Activated gamma-delta T cell treated with anti-CD3 and anti-CD28 coated beads, Interleukin-2, amount 50 U/mL, for 16 hours (primary cell): Measurements from ENCODE around the gene SLC23A3.

ENCODE experiments used
- DNase-seq: peaks from one replicate; pipeline ENCODE4 v3.0.0-alpha.2; 2020; ENCODE audit warnings: low read depth

The SLC23A3 gene

DNA sequence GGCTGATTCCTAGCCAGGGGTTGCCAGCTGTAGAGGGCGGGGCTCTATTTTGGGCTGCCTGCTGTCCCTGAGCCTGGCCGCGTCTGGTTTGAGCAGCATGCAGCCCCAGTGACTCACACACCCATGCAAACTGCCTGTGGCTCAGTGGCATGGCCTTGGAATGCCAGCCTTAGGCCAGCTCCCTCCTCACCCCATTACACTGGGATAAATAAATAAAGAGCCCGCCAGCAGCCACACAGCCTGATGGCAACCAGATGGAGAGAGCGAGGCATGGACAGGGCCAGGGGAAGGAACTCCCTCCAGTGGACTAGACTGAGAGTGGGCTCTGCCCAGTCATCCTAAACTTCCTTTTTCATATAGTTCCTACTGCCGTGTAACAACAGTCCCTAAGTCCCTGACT, 27.5 kb downstream of the SLC23A3 start:
- DNase-seq: no peak

DNA sequence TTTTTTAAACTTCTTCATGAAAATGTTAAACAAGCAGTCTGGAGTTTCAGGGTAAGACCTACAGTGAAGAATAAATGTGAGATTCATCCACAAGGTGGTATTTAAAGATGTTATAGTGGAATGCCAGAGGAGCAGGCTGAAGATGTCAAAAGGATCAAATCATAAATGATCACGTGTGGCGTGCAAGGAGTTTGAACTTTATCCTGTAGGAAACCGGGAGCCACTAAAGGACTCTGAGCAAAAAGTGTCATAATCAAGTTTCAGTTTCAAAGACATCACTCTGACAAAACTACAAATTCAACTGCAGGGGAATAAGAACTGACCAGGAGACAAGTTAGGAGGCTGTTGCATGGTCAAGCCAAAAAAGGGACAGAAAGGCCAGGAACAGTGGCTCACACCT, 29.1 kb downstream of the SLC23A3 start:
- no peak for DNase-seq

DNA sequence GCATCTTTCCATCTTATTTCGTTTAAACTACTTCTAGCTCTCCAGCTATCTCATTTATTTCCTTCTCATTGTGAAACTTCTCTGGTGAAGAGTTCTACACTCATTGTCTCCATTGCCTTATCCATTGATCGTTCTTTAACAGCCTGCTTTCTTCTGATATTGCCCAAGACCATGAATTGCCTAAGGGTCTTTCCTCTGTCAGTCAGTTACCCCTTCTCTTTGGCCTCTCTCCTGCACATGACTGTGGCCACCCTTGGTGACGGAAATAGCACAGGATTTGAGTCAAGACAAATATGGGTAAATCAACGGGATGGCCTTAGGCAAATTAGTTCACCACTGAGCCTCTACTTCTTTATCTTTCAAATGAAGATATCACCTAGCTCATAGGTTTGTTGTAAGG, 35.9 kb downstream of the SLC23A3 start:
- DNase-seq: no peak

DNA sequence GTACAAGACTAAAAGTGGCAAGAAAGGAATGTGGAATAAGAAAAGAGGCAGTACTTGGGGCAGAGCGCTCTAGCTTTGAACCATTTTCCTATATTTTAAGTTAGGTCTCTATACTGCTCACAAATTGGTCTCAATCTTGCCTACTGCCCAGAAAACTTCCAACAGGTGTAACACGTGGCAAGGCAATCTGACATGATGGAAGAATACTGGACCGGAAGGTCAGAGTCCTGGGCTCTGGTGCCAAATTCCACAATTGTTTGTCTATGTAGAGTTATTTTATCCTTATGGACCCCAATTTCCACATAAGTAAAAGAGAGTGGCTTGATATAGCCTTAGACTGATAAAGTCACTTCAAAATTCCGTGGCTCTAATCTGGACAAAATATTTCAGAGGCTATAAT, 38.1 kb downstream of the SLC23A3 start:
- DNase-seq: no peak

DNA sequence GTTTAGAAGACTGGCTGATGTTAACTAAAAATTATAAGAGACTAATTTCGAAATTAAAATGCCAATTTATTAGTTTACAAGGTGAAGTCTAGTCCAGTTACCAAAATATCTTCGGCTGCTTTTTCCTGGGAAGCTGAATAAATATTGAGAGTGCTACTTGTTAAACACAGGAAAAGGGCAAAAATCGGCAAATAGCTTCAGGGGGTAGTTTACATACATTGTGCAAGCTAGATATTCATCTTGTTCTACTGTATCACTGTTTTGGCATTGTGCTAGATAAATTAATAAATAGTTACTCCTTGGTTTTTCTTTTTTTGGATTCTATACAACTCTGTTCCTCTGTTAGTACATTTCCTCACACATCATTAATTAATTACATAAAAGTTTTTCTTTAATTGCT, 38.5 kb downstream of the SLC23A3 start:
- no peak for DNase-seq

DNA sequence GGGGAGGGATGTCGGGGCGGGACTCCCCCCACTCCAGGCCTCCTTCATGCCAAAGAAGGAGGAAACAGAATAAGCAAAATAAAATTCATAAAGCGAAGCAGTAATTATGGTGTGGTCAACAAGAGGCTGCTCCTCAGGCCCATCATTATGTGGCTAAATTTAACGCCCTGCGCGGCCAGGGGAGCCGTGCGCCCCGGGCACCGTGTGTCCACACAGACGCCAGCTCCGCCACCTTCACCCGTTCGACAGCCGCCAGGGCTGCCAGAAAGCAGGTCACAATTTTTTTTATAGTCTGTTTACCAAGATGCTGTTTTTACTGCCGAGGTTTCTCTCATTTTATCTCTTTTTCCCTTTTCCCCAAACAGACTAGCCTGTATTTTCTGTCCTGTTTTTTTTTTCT, 40.2 kb downstream of the SLC23A3 start:
- DNase-seq: no peak

GRCh38 chr2:219128396-219128795, 41.4 kb downstream of the SLC23A3 start:
- DNase-seq: no peak

DNA sequence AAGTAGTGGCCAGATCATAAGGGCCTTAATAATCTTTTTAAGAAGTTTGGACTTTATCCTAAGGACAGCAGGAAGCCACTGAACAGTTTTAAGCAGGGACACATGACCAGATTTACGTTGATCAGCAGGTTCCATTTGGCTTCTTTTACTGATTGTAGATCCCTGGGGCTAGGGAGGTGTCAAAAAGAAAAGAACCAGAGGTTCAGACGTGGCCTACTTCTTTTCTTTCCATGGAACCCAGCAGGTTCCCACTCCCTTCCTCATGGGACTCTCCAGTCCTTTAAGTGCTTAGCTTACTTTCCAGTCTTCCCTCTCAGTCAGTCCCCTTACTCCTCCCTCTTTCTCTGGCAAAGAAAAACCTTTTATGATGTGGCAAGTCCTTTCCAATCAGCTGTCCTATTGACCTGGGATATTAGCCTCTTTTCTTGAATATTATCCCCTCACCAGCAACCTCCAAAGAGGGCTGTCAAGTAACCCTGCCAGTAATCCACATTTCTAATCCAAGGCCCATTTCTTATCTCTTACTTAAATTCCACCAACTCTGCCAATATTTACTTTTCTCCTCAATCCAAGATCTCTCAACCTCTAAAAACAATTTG, 42.7 kb downstream of the SLC23A3 start:
- no peak for DNase-seq

- no peak for DNase-seq
Observed at GRCh38 chr2:219126555-219126954, 43.3 kb downstream of the SLC23A3 start.

- no peak for DNase-seq
Observed at GRCh38 chr2:219125886-219126270, 44.0 kb downstream of the SLC23A3 start.

DNA sequence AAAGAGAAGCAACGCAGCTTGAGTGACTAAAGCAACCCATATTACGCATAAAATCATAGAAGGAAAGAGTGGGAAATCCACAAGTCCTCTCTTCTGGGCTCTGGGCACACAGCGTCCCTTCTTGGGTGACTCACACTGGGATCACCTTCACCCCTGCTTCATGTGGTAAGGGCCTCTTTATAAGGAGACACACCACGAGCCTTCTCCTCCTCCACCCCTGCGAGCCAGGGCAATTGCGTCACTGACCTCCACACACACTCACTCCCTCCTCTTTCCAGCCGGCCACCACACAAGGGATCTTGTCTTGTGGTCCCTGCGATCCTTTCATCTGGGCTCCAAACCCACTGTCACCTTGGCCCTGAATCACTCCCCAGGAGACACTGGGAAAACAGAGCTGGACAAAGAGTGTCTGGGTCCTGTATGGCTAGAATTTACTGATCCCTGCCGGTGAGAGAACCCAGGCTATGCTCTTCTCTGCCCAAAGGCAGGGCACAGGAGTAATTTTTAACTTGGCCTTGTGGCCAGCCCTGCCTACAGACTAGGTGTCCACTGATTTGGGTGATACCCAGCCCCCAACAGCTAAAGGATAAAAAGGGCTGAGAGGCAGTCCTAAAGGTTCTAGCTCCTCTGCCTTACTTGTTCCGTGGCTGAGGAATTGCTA, 44.5 kb downstream of the SLC23A3 start:
- no peak for DNase-seq

DNA sequence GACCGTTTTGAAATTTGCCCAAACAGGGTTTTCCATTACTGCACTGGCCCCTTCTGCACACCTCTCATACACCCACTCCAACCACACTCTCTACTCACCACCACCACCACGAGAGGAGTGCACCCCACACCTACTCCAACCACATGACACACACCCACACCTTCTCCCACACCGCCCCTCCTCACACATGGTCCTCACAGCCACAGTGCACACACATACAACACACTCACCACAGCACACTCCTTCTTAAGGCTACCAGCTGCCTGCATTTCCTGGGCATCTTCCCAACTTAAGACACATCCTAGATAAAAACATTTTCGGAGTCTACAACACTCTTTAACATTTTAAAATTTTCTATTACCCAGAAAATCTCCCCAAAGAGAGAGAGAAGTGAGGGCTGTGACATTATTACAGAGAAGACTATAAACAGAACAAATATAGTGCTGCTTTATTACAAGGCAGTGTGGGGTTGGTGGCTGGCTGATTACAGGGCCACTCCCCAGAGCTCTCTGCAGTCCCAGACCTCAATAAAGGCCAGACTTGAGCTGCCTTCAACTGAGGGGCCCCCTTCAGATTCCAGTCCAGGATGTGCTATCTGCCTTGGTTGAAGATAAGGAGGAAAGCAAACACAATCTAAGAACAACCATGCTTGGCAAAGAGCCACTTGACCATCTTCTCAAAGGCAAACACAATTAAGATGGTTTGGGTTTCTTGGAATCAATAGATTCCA, 45.3 kb downstream of the SLC23A3 start:
- no peak for DNase-seq

- no peak for DNase-seq
Observed at GRCh38 chr2:219123356-219124135, 46.3 kb downstream of the SLC23A3 start.

DNA sequence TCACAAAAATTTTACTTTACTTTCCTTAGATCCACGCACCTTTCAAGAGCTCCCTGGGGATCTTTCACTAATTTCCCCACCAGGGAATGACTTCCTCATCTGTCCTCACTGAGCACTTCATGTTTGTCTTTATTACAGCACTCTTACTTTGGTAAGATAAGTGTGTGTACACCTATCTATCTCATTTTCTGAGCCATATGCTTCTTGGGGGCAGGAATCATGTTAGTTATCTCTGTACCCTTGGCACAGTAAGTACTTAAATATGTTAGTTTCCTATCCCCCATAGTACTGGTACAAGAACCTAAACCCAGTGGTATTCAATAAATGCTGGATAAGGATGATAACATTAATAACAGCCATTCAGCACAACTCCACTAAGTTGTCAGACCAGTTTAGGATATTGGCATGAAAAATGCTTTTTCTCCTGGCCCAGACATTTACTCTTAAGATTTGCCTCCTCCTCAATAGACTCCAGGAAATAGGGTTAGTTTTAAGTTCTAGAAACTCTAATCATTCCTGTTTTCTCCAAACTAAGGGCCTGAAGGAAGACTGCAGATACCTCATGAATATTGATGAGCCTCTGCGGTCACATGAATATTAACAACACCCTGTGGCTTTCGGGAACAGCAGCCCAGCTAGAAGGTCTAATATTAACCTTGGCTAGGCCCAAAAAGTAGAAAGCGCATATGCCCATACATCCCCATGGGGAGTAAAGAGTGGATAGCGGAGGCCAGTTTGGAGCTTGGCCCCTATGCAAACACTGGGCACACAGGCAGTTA, 47.4 kb downstream of the SLC23A3 start:
- no peak for DNase-seq

DNA sequence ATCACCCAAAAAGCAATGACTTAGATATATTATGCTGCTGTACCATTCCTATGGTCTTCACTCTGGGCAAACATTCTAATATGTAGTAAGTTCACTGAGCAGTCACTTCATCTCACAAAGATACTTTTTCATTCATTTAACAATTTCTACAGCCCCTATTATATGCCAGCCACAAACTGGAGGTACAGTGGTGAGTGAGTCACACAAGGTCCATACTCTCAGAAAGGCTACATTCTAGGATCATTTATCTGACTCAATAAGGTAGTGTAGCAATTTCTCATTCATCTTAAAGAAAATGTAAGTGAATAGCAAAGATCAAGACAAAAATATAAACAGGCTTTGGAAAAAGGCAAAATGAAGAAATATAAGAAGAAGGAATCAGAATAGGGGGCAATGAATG, 49.7 kb downstream of the SLC23A3 start:
- DNase-seq: no peak

GRCh38 chr2:219119422-219120043, 50.3 kb downstream of the SLC23A3 start:
- peak; percentile 37 for DNase-seq

- DNase-seq: no peak
Observed at GRCh38 chr2:219118504-219118903, 51.3 kb downstream of the SLC23A3 start.

- no peak for DNase-seq
Observed at GRCh38 chr2:219116776-219117646, 52.8 kb downstream of the SLC23A3 start.

GRCh38 chr2:219112651-219113338, 57.0 kb downstream of the SLC23A3 start:
- no peak for DNase-seq

GRCh38 chr2:219112062-219112406, 57.8 kb downstream of the SLC23A3 start:
- no peak for DNase-seq
